Aorta (tissue), 5 donors: ENCODE results near the gene MACROD2. TPM values are rescaled to one million over a fixed set of nuclear protein-coding genes. Genes with fewer than 3 reads are reported as not detected.
A peak's percentile ranks its signal among the peaks of the same experiment; 100 is the strongest.

ENCODE experiments used
- ATAC-seq: fragments of 200-7000 bp; cut with Tn5 transposase; one replicate; pipeline ENCODE4 v1.9.1; 2022; ENCODE audit warnings: moderate library complexity; ENCODE audit not compliant: low FRiP score
- DNase-seq, 2 donors: peaks; one replicate each; pipeline ENCODE4 v3.0.0-alpha.2; 2020
- H3K27ac ChIP-seq, 2 donors: one replicate each; pipeline ENCODE4 v1.5.1; 2013; ENCODE audit warnings: low read length in 2 of 2, mild to moderate bottlenecking in 2 of 2, moderate library complexity in 2 of 2, control low read depth in 1 of 2, inconsistent platforms in 1 of 2, low read depth in 1 of 2
- H3K27me3 ChIP-seq, 2 donors: one replicate each; pipeline ENCODE4 v1.6.1; 2013; ENCODE audit warnings: control low read depth in 1 of 2, low read length in 1 of 2, mild to moderate bottlenecking in 1 of 2, moderate library complexity in 1 of 2; ENCODE audit not compliant: insufficient read depth in 2 of 2, control insufficient read depth in 1 of 2
- H3K36me3 ChIP-seq, 2 donors: one replicate each; pipeline ENCODE4 v1.6.1; 2013; ENCODE audit warnings: control low read depth in 1 of 2, low read length in 1 of 2, mild to moderate bottlenecking in 1 of 2; ENCODE audit not compliant: insufficient read depth in 2 of 2, control insufficient read depth in 1 of 2
- H3K4me1 ChIP-seq, 2 donors: one replicate each; pipeline ENCODE4 v1.6.1; 2013; ENCODE audit warnings: low read length in 2 of 2, control low read depth in 1 of 2, mild to moderate bottlenecking in 1 of 2, moderate library complexity in 1 of 2; ENCODE audit not compliant: insufficient read depth in 2 of 2, control insufficient read depth in 1 of 2
- H3K4me3 ChIP-seq, 2 donors: one replicate each; pipeline ENCODE4 v1.5.1; 2013; ENCODE audit warnings: low read length in 2 of 2, control low read depth in 1 of 2, mild to moderate bottlenecking in 1 of 2
- H3K9me3 ChIP-seq: one replicate; pipeline ENCODE4 v1.6.1; 2013; ENCODE audit warnings: mild to moderate bottlenecking, low read length; ENCODE audit not compliant: control insufficient read depth
- WGBS, 2 donors: extraction: QIAGEN DNeasy Blood & Tissue Kit; methylation state at CpG; one replicate each; pipeline ENCODE4 v1.1.7; 2013; 5-methylcytosine and 5-hydroxymethylcytosine counted together
- intact Hi-C, 2 donors: fragments of 100-400 bp; cut with DNase I; formaldehyde crosslinking; loops; one replicate each; pipeline versions ENCODE4 v1.14.2 to v1.15.0; 2022
- polyA plus RNA-seq, 2 donors: library from polyadenylated mRNA; stranded (reverse); fragments of 200-250 nt; gene quantifications; one replicate each; pipeline ENCODE4 v1.2.3, GENCODE V29; 2013
- total RNA-seq, 2 donors: library from RNA; stranded (reverse); fragmentation: NEBNext Ultra II Directional; extraction: Animal tissue kit (Norgen Biotek cat#: 25700); gene quantifications; one replicate each; pipeline ENCODE4 v1.2.1, GENCODE V29; 2021
- donor health status: healthy with polysubstance abuse.
- donor health status: Bipolar disorder and iron deficiency.
- donor health status: DM: no; HTN: no; CAD: no.
- donor health status: DM: no; HTN: no; CAD: no.
- donor health status: DM: yes; HTN: yes; CAD: no.

Gene MACROD2
- total and polyA plus RNA-seq, 4 donors = 0.90 to 11.2 (median 4.8) TPM

DNA sequence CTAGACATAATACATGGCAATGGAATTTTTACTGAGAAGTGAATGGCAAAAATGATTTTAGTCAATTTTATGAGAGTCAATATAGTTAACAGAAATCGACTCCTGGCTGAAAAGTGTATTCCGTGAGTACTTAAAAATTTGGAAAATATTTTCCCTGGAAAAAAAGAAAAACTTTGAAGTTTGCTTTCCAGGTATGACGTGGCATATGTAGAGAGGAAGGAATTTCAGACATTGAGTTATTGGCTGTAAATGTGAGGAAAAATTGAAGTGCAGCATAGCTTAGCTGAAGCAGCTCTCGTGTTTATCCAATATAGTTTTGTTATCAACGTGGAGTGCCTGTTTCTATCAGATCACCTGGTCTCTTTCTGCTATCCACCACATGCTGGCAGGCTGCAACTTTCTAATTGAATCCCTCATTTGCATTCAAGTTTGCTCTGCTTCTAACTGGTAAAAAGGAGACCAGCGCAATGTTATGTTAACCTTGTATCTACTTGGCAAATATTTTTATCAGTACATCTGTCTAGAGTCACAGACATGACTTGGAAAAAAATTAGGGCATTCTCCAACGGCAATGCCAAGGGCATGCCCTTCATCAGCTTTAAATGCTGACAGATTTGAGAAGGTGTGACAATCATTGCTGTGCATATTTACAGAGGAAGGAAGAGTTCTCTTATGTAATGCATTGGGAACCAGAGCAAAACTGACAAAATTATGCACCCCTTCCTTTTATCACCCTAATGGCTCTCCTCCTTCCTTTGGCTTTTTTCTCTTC is 1444.9 kb downstream of the MACROD2 start:
- intact Hi-C loops = no loop called here
- H3K27ac ChIP-seq = no peak overlapping the region
- H3K4me3 ChIP-seq = no peak overlapping the region
- 13 to 18% methylated on average over 7 of the region's 7 CpGs for WGBS, 2 donors
- ATAC-seq (no peak), DNase-seq (no peak)
- H3K9me3 ChIP-seq = no peaks in the 10 kb centered on the region
- peaks cover 0 to 4% of the 10 kb centered on the region in 2 donors for H3K4me1 ChIP-seq
- no peaks in the 10 kb centered on the region for H3K36me3 ChIP-seq
- peaks cover 0 to 1% of the 10 kb centered on the region in 2 donors for H3K27me3 ChIP-seq

GRCh38 chr20:15445056-15445840 is 1449.9 kb downstream of the MACROD2 start:
- H3K27me3 ChIP-seq = no peaks in the 10 kb centered on the region
- peaks cover 2 to 9% of the 10 kb centered on the region in 2 donors for H3K4me1 ChIP-seq
- no peak overlapping the region for H3K27ac ChIP-seq
- ATAC-seq (no peak), DNase-seq (no peak)
- 22 to 25% methylated on average over 5 of the region's 5 CpGs for WGBS, 2 donors
- intact Hi-C loops = no loop called here
- no peaks in the 10 kb centered on the region for H3K36me3 ChIP-seq
- no peak overlapping the region for H3K4me3 ChIP-seq
- no peaks in the 10 kb centered on the region for H3K9me3 ChIP-seq

GRCh38 chr20:15446373-15446772 is 1451.1 kb downstream of the MACROD2 start:
- WGBS, 2 donors = 44 to 48% methylated on average over 9 of the region's 9 CpGs
- Histone ChIP-seq H3K27me3 (no peaks in the 10 kb centered on the region), H3K4me3 (no peak overlapping the region), H3K9me3 (no peaks in the 10 kb centered on the region), H3K36me3 (no peaks in the 10 kb centered on the region), H3K27ac (no peak overlapping the region), H3K4me1 (peaks cover 2 to 7% of the 10 kb centered on the region in 2 donors)
- ATAC-seq (no peak), DNase-seq (peak in 1 of 2 donors; percentile 77)
- intact Hi-C loops = no loop called here

DNA sequence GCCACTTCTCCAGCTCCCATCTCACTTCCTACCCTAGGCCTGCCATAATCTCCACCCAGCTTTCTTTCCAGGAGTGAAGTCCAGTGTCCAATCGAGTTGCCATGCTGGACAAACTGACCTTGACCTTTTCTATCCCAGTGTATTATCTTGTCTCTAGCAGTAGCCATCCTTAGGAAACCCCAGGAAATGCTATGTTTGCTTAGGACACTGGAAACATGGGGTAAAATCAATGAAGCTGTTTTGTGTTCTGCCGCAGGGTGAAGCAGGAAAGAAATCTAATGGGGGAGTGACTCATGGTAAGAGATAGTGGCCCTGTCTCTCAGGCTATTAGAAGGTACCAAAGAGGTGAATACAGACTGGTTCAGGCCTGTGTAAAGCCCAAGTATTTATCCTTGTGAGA is 1452.2 kb downstream of the MACROD2 start:
- no peaks in the 10 kb centered on the region for H3K36me3 ChIP-seq
- H3K27me3 ChIP-seq = no peaks in the 10 kb centered on the region
- H3K4me1 ChIP-seq = peaks cover 2 to 7% of the 10 kb centered on the region in 2 donors
- DNase-seq (no peak), ATAC-seq (no peak)
- no peak overlapping the region for H3K4me3 ChIP-seq
- 95 to 97% methylated on average over 2 of the region's 2 CpGs for WGBS, 2 donors
- no peaks in the 10 kb centered on the region for H3K9me3 ChIP-seq
- intact Hi-C loops = no loop called here
- H3K27ac ChIP-seq = no peak overlapping the region

DNA sequence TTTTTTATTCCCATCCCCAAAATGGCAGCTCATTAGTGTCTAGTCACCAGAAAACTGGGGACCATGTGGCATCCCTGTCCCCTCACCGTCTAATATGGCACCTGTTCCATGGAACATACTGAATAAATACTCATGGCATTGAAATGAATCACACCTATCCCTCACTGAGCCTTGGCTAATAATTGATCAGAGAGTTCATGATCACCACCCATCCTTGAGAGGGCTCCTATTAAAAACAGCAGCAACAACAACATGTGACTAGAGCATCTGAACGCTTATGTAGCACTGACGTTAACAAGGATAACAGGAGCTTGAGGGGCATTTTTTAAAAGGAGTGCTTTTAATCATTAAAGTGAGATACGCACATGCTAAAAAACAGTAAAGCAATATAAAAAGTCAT is 1453.7 kb downstream of the MACROD2 start:
- intact Hi-C loops = no loop called here
- no peak overlapping the region for H3K27ac ChIP-seq
- no peaks in the 10 kb centered on the region for H3K27me3 ChIP-seq
- no peaks in the 10 kb centered on the region for H3K36me3 ChIP-seq
- WGBS, 2 donors = 95 to 97% methylated on average over 4 of the region's 4 CpGs
- no peak overlapping the region for H3K4me3 ChIP-seq
- no peaks in the 10 kb centered on the region for H3K9me3 ChIP-seq
- peaks cover 2 to 7% of the 10 kb centered on the region in 2 donors for H3K4me1 ChIP-seq
- DNase-seq (no peak), ATAC-seq (no peak)

GRCh38 chr20:15451241-15451640 is 1455.9 kb downstream of the MACROD2 start:
- DNase-seq (no peak), ATAC-seq (no peak)
- Histone ChIP-seq H3K4me3 (no peak overlapping the region), H3K36me3 (no peaks in the 10 kb centered on the region), H3K27me3 (no peaks in the 10 kb centered on the region), H3K9me3 (no peaks in the 10 kb centered on the region), H3K4me1 (no peaks in the 10 kb centered on the region), H3K27ac (no peak overlapping the region)
- intact Hi-C loops = no loop called here
- WGBS, 2 donors = 86 to 95% methylated on average over 2 of the region's 2 CpGs

- no peak for ATAC-seq
- H3K9me3 ChIP-seq = no peaks in the 10 kb centered on the region
- WGBS, 2 donors = 57 to 60% methylated on average over 4 of the region's 4 CpGs
Observed at GRCh38 chr20:15455279-15455678, 1460.0 kb downstream of the MACROD2 start.

DNA sequence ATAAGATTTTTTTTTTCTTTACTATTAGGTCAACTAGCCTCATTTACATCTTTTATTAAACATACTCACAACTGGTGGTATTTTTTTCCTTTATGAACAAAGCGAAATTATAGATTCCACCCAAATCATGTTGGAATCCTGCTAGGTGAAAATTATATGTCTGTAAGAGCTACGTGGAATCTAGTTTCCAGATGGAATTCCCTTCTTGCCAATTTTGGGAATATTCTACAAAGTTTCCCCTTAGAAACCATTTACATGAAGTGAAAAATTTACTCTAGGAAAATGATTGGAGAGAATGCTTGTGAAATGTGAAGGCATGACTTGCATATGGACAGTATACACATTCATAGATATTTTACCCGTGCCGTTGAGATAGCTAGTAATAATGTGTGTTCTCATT is 1466.6 kb downstream of the MACROD2 start:
- H3K27me3 ChIP-seq = no peaks in the 10 kb centered on the region
- ATAC-seq = no peak
- intact Hi-C loops = no loop called here
- 85 to 91% methylated on average over 4 of the region's 4 CpGs for WGBS, 2 donors
- no peaks in the 10 kb centered on the region for H3K9me3 ChIP-seq
- no peaks in the 10 kb centered on the region for H3K4me1 ChIP-seq
- no peaks in the 10 kb centered on the region for H3K36me3 ChIP-seq
- H3K27ac ChIP-seq = no peak overlapping the region
- no peak for DNase-seq
- H3K4me3 ChIP-seq = no peak overlapping the region

More at GRCh38 chr20:15455279-15455678, 1460.0 kb downstream of the MACROD2 start:
- no peaks in the 10 kb centered on the region for H3K4me1 ChIP-seq
- H3K36me3 ChIP-seq = no peaks in the 10 kb centered on the region
- no peak for DNase-seq
- intact Hi-C loops = no loop called here
- H3K27ac ChIP-seq = no peak overlapping the region
- H3K27me3 ChIP-seq = no peaks in the 10 kb centered on the region
- no peak overlapping the region for H3K4me3 ChIP-seq

- Histone ChIP-seq H3K27ac (no peak overlapping the region), H3K27me3 (no peaks in the 10 kb centered on the region), H3K4me1 (no peaks in the 10 kb centered on the region), H3K4me3 (no peak overlapping the region), H3K36me3 (no peaks in the 10 kb centered on the region), H3K9me3 (no peaks in the 10 kb centered on the region)
- ATAC-seq (peak; percentile 33), DNase-seq (no peak)
- WGBS, 2 donors = 16 to 21% methylated on average over 5 of the region's 5 CpGs
- intact Hi-C loops = no loop called here
Observed at GRCh38 chr20:15475483-15475882, 1480.2 kb downstream of the MACROD2 start.
